ENCODE data around the gene DDX51.

GRCh38 chr12:132127041-132127440 lies 17.1 kb downstream of the DDX51 start:
- no peak for TF ChIP-seq POLR2AphosphoS5 (IDR thresholded peaks at IDR 0.05; ENCODE audit: low read depth, low read length)
- no peak for TF ChIP-seq FOXP2 (optimal IDR thresholded peaks at IDR 0.05; ENCODE audit: borderline replicate concordance, extremely low read depth, extremely low read length, insufficient read depth)

All from PFSK-1 (cell line).